NCI-H146 (cell line): ENCODE data around the gene ASCC1.
"Not testable (repeated sequence)": the region's sequence is repeated elsewhere in the genome, so short reads cannot be mapped to it uniquely, and the experiment has no call there.

Experiments used
- DNase-seq: peaks from one replicate; lab custom pipeline; 2025; lab: John Stamatoyannopoulos, UW

ASCC1 gene

GRCh38 chr10:72248468-72249151, 32.5 kb upstream of the ASCC1 start:
- peak; percentile 26 for DNase-seq

DNA sequence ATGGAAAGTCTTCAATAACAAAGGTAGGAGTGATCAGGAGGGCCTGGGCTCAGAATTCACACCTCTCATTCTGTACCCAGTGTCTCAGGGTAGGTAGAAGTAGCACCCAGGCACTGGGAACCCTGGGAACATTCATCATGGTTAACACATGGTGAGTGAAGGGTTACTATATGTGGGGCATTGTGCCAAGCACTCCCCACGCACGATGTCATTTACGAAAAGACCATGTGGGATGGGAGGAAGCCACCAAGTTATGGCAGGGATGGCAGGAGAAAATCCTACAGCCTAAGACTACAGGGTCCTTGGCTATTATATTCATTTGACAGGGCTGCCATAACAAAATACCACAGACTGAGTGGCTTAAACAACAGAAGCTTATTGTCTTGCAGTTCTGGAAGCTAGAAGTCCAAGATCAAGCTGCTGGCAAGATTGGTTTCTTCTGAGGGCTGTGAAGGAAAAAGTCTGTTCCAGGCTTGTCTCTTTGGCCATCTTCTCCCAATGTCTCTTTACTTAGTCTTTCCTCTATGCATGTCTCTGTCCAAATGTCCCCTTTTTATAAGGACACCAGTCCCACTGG, 30.0 kb upstream of the ASCC1 start:
- DNase-seq, result no peak

DNA sequence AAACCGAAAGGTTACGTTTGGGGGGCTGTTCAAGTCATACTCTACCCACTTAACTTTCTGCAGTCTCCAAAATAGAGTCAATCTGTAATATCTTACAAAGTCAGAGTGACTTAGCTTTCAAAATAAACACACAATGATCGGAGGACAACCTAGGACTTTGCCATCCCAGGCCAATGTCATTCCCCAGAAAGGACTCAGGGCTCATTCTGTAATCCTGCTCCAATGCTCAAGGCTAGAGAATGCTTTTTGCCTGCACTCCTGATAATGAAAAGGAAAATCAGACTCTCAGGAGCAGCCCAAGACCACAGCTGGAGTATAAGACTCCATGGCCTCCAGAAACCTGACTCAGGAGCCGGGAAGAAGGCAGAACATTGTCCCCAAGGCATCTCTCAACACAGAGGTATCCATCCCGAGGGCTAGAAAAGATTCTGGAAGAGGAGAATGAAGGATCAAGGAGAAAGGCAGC, 28.5 kb upstream of the ASCC1 start:
- DNase-seq, result no peak

DNA sequence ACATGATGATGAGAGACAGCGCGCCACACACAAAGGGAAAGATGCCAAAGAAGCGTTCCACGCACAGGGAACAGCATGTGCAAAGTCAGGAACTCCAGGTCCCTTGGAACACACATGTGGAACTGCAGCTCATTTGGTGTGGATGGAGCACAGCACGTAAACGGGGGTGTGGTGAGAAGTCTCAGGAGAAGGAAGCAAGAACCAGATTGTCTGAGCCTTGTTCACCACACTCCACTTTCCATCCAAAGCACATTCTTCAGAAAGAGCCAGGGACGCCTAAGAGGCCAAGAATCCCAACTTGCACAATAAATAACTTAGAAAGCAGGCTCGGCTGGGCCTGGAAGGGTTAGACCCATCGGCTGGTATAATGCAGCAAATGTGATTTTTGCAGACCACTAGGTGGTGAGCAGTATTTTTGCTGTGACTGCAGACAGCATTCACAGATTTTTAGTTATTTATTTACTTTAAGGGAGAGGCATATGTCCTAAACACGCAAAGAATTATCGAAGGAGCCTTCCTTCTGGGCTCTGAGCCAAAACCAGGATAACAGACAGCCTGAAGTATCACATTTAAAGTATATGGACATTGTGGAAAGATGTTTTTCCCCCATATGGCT, 27.9 kb upstream of the ASCC1 start:
- no peak for DNase-seq

DNA sequence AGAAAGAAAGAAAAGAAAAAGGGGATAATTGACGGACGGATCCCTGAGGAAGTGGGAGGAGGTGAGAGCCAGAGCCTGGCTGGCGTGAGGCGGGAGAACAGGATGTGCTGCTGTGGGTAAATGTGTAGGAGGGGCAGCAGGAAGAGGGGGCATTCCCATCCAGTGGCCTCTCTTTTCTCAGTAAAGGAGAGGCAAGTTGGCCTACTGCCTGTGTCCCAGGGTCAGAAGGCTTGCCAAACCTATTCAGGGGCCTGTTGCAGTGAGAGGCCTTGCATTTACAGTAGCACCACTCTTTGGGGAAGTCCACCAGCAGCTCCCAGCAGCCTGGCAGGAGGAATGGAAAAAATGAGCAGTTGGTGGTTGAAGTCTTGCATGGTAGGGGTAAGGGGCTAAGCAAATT, 26.6 kb upstream of the ASCC1 start:
- no peak for DNase-seq

- DNase-seq, result no peak
These were observed 25.7 kb upstream of the ASCC1 start for GRCh38 chr10:72241691-72242252.

DNA sequence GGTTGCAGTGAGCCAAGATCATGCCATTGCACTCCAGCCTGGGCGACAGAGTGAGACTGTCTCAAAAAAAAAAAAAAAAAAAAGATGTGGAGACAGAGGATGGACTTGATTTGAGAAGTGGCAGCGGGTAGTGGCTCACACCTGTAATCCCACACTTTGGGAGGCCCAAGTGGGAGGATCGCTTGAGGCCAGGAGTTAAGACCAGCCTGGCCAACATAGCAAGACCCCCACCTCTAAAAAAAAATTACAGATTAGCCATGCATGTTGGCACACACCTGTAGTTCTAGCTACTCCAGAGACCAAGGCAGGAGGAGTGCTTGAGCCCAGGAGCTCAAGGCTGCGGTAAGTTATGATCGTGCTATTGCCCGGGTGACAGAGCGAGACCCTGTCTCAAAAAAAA, 24.3 kb upstream of the ASCC1 start:
- DNase-seq, result no peak

DNA sequence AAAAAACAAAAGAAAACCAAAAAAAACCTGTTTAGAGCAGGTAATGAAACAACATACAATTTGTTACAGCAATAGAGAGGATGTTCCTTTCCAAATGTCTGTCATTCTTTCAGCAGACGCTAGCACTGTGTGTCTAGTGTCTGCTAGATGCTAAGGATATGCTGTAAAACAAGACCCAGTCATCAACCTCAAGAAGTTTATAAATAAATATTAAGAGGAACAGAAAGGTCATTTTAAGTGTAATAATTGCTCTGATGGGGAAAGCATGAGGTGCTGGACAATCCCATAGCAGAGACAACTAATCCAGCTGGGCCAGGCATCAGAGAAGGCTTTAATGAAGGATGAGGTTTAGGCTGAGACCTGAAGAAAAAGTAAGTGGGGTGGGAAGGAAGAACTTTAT, 23.3 kb upstream of the ASCC1 start:
- no peak for DNase-seq

DNA sequence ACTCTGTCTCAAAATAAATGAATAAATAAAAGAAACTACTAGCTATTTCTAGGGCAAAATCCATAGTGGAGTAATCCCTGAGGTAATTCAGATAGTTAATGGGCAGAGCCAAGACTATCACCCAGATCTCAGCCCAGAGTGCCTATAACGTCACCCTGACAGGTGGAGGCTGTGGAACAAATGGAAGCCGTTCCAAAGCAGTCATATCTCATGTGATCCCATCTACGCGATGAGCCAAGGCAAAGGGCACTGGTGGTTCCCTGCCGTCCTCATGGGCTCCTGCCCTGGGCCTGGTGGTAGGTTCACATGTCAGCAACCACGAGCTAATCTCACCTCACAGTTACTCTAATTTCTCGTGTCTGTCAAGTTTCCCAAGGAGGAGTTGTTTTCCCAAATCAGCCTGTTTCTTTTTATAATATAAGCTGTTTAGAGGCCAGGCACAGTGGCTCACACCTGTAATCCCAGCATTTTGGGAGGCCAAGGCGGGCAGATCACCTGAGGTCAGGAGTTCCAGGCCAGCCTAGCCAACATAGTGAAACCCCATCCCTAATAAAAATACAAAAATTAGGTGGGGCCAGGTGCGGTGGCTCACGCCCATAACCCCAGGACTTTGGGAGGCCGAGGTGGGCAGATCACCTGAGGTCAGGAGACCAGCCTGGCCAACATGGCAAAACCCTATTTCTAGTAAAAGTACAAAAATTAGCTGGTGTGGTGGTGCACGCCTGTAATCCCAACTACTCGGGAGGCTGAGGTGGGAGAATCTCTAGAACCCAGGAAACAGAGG, 22.5 kb upstream of the ASCC1 start:
- DNase-seq, result no peak

GRCh38 chr10:72235544-72236279, 19.6 kb upstream of the ASCC1 start:
- DNase-seq, result no peak

GRCh38 chr10:72234560-72235095, 18.6 kb upstream of the ASCC1 start:
- DNase-seq, result no peak

GRCh38 chr10:72233621-72234020, 17.5 kb upstream of the ASCC1 start:
- no peak for DNase-seq

DNA sequence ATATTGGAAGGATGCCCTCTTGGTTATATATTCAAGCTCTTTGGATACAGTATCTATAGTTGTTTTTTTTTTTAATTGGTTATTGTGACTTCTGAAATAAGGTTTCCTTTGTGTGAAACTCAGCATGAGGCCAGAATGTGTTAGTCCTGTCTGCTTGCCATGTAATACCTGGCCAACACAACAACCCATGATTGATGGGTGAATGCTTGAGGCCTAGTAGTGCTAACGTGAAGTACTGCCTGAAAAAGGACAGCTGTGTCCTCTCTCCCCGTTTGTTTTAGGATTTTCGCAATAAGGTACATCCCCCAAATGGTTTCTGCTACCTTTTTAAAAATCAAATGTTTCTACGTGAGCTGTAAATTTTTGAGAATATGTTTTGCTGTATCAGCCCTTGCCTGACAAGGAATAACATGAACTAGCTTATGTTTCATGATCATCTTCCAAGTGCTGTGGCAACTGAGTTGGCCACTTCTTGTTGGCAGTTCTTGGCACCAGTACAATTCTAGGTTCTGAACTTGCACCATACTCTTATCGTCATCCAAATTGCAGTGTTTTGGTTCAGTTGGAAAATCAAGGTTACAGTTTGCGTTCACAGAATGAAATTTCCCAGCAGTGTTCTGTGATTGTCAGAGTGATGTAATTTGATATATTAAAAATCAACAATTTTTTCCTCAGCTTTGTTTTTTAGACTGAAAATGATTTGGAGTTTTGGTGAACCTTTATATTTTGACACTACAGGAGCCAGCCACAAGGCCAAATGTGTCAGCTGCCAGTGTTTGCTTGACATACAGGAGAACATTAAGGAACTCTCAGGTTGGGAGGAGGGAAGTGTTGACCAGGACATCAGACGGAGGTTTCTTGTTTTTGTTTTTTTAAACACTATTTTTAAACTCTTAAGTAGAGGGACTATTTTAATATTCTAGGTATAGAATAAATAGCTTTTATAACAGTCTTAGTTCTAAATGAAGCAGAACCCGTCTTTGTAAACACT, 13.5 kb upstream of the ASCC1 start:
- DNase-seq, result peak; percentile 46

- DNase-seq, result peak; percentile 77
These were observed 12.3 kb upstream of the ASCC1 start for GRCh38 chr10:72228318-72228751.

DNA sequence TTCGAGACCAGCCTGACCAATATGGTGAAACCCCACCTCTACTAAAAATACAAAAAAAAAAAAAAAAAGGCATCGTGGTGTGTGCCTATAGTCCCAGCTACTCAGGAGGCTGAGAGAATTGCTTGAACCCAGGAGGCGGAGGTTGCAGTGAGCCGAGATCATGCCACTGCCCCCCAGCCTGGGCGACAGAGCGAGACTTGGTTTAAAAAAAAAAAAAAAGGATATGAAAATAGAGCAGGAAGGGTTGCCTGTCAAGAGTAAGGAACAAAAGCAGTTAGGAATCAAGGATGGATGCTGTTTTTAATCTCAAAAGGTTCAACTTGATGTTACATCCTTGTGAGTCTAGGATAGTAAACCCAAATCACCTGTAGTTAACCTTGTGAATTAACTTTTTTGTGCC, 11.8 kb upstream of the ASCC1 start:
- DNase-seq, result no peak

- no peak for DNase-seq
These were observed 10.4 kb upstream of the ASCC1 start for GRCh38 chr10:72226418-72227027.

- DNase-seq, result not testable (repeated sequence)
These were observed 8.1 kb upstream of the ASCC1 start for GRCh38 chr10:72224191-72224590.

GRCh38 chr10:72223743-72224101, 7.6 kb upstream of the ASCC1 start:
- DNase-seq, result no peak

DNA sequence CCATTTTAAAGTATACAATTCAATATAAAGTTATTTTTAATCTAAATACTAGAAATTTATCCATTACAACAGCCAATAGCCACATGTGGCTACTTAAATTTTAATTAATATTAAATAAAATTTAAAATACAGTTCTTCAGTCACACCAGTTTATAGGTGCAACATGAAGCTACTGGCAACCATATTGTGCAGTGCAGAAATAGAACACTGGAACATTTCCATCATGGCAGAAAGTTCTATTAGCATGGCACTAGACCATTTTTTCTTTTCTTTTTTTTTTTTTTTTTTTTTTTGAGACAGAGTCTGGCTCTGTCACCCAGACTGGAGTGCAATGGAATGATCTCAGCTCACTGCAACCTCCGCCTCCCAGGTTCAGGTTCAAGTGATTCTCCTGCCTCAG, 5.2 kb upstream of the ASCC1 start:
- DNase-seq, result no peak

DNA sequence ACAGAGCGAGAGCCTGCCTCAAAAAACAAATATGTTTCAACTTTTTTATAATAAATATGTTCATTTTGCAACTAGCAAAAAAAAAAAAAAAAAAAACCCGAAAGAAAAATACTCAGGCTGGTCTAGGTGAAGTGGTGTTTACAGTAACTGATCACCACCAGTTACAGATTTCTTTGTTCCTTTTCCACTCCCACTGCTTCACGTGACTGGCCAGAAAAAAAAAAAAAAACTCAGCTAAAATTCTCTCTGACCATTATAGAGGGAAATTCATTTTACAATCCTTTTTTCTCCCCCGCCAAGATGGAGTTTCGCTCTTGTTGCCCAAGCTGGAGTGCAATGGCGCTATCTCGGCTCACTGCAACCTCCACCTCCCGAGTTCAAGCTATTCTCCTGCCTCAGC, 4.6 kb upstream of the ASCC1 start:
- no peak for DNase-seq
